ENCODE measurements around the gene INPP5D.

INPP5D gene

DNA sequence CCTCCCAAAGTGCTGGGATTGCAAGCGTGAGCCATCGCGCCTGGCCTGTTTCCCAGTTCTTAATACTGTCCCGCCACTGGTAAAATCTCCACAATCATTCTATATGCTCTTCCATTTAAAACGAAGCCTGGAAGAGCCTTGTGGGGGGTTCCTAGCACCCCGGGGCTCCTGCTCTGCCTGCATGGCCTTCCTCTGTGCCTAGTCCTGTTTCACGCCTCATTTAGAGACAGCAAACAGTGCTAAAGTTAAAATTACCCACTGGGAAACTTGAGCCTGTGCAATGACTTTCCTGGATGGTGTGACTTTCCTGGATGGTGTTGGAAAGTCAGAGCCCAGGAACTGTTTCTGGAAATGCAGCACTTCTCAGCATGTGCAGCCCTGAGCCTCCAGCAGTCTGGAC lies 55.0 kb downstream of the INPP5D start:
- TF ChIP-seq, protein P1, sequence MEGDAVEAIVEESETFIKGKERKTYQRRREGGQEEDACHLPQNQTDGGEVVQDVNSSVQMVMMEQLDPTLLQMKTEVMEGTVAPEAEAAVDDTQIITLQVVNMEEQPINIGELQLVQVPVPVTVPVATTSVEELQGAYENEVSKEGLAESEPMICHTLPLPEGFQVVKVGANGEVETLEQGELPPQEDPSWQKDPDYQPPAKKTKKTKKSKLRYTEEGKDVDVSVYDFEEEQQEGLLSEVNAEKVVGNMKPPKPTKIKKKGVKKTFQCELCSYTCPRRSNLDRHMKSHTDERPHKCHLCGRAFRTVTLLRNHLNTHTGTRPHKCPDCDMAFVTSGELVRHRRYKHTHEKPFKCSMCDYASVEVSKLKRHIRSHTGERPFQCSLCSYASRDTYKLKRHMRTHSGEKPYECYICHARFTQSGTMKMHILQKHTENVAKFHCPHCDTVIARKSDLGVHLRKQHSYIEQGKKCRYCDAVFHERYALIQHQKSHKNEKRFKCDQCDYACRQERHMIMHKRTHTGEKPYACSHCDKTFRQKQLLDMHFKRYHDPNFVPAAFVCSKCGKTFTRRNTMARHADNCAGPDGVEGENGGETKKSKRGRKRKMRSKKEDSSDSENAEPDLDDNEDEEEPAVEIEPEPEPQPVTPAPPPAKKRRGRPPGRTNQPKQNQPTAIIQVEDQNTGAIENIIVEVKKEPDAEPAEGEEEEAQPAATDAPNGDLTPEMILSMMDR (IDR thresholded peaks at IDR 0.05; ENCODE audit: insufficient read depth, low read depth, low read length, missing control alignments) = no peak
- no peak overlapping the region for H3K4me3 ChIP-seq (ENCODE audit: low read length)
- DNase-seq (ENCODE audit: low read depth) = no peak

DNA sequence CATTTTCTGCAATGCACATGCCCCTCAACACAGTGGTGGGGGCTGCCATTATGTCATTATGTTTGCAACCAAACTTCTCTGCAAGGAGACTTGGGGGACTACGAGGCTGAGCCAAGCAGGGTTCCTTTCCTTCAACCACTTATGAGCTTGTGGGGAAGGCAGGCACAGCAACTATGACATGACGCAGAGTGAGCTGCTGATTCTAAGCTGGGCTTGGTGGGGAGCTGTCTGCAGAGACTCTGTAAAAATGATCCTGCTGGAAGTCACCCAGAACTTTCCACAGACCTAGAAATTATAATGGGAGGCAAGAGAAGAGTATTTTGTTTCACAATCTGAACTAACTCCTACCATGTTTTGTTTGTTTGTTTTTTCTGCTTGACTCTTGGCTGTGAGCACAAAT lies 55.6 kb downstream of the INPP5D start:
- TF ChIP-seq, protein P1 (IDR thresholded peaks at IDR 0.05; ENCODE audit: insufficient read depth, low read depth, low read length, missing control alignments) = no peak
- DNase-seq (ENCODE audit: low read depth) = no peak
- no peak overlapping the region for H3K4me3 ChIP-seq (ENCODE audit: low read length)

DNA sequence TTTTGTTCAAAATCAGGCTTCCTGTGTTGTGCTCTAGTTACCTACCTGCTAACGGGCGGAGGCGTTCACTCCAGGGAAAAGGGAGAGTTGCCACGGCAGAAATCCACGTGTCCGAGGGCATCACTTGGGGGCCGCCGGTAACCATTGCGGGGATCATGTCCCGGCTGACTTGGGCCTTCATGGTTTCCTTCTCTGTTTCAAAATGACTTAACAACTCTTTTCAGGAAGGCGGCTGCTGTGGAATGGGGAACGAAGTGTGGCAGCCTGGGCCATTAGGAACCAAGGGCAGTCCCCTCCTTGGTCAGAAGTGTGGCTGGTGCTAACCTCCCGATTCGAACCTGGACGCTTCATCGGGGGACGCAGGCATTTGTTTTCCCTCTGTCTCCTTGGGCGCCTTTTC lies 56.8 kb downstream of the INPP5D start:
- TF ChIP-seq, protein P1 (IDR thresholded peaks at IDR 0.05; ENCODE audit: insufficient read depth, low read depth, low read length, missing control alignments) = no peak
- DNase-seq (ENCODE audit: low read depth) = no peak
- no peak overlapping the region for H3K4me3 ChIP-seq (ENCODE audit: low read length)

DNA sequence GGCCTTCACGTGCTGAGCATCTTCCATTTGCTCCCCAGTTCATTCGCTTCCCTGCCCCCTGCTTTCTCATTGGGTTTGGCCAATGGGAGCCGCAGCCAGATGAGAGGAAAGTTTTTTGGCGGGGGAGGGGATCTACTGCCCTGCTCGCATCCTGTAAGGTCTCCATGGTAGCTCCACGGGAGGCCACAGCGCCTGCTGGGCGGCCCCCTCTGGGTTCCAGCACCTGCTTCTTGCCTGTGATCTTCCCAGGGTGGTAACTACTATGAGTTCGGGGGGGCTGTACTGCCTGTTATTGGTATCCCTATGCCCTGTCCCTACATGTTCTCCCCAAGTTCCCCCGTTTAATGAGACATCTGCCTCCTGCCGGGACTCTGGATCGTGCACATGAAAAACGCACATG lies 57.2 kb downstream of the INPP5D start:
- DNase-seq (ENCODE audit: low read depth) = no peak
- no peak overlapping the region for H3K4me3 ChIP-seq (ENCODE audit: low read length)
- TF ChIP-seq, protein P1 (IDR thresholded peaks at IDR 0.05; ENCODE audit: insufficient read depth, low read depth, low read length, missing control alignments) = no peak

DNA sequence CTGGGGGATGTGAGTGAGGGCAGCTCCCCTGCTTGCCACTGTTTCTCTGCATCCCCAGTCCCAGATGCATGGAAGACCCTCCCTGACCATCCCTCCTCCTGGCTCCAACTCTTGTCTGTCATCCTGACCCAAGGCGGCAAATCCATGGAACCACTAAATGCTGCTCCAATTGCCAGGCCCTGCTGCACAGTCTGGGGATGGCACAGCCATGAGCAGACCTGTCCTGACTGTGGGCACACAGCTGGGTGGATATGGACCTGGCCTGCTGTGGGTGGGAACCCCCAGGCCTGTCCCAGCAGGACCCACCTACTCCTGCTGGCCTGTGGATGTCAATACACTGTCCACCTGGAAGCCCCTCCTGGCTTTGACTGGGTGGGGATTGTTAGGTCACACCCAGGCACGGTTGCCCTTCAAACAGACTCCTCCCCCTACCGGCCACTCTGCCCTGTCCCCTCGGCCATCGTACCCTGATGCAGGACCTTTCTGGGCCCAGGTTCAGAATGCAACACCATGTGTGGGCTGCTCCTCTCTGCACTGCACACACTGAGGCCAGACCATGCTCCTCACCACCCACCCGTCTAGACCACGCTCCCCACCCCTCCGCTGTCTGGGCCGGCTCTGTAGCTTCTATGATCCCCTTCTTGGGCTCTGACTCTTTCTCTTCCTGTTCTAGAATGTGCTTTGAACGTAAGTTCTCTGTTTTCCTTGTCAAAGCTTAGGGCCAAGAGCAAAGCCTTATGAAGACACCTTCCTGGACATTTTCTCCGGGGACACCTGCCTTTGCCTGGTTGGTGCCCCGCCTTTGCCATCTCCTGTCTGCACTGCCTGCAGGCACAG lies 57.9 kb downstream of the INPP5D start:
- DNase-seq (ENCODE audit: low read depth) = no peak
- TF ChIP-seq, protein P1 (IDR thresholded peaks at IDR 0.05; ENCODE audit: insufficient read depth, low read depth, low read length, missing control alignments) = no peak
- H3K4me3 ChIP-seq (ENCODE audit: low read length) = no peak overlapping the region

DNA sequence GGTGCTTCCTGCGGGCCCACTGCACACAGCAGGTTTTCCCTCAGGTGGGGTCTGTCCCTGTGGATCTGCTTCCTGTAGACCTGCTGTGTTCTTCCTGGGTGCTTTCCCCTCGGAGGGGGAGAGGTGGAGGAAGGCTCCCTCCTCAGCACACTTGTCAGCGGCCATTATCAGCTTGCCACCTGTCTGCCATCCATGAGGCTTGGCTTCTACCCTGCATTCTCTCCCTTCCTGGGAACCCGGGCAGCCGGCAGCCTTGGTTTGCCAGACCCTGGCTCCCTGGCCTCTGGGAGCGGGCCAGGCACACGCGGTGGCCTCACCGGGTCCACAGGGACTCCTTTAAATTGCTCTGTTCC lies 58.5 kb downstream of the INPP5D start:
- no peak for DNase-seq (ENCODE audit: low read depth)
- H3K4me3 ChIP-seq (ENCODE audit: low read length) = no peak overlapping the region
- TF ChIP-seq, protein P1 (IDR thresholded peaks at IDR 0.05; ENCODE audit: insufficient read depth, low read depth, low read length, missing control alignments) = no peak

DNA sequence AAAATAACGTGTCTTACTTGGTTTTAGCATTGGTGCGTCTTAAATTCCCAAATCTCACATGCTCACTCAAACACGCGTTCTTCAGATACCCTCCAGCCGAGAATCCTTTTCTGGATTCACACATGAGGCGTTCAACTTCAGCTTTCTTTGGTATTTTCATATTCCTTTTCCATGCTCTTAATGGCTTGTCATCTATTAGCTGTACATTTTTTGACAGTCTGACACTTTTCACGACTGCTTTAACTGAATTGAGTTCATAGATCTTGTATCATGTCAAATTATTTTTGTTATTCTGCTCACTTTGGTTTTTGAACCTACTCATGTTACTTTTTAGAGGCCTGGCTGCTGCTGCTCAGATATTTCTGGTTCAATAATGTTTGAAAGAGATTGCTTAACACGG lies 59.0 kb downstream of the INPP5D start:
- no peak overlapping the region for H3K4me3 ChIP-seq (ENCODE audit: low read length)
- TF ChIP-seq, protein P1 (IDR thresholded peaks at IDR 0.05; ENCODE audit: insufficient read depth, low read depth, low read length, missing control alignments) = no peak
- DNase-seq (ENCODE audit: low read depth) = no peak

Measured in epithelial cell of esophagus (primary cell).